Measurements from ENCODE around the gene SUMF2. TPM values are rescaled to one million over a fixed set of nuclear protein-coding genes. Genes with fewer than 3 reads are reported as not detected.
A peak's percentile ranks its signal among the peaks of the same experiment; 100 is the strongest.
"Not testable (repeated sequence)": the region's sequence is repeated elsewhere in the genome, so short reads cannot be mapped to it uniquely, and the experiment has no call there.

SUMF2 gene
- total RNA-seq, 2 experiments from 2014 or later, result 147 to 156 TPM

GRCh38 chr7:56098187-56099008, 34.3 kb downstream of the SUMF2 start:
- H3K27me3 Mint-ChIP-seq, H3K9me3 Mint-ChIP-seq, H3K27ac Mint-ChIP-seq: not testable (repeated sequence)

GRCh38 chr7:56099653-56100052, 35.6 kb downstream of the SUMF2 start:
- H3K27me3 Mint-ChIP-seq, result no peaks in the 10 kb centered on the region
- no peak for ATAC-seq (ENCODE audit: low read depth)
- H3K36me3 Mint-ChIP-seq, result peaks cover 28% of the 10 kb centered on the region
- no peaks in the 10 kb centered on the region for H3K9me3 Mint-ChIP-seq
- POLR2A ChIA-PET, result no interaction called here
- DNase-seq, result no peak
- no peak overlapping the region for H3K4me3 Mint-ChIP-seq
- H3K4me1 Mint-ChIP-seq, result peaks cover 7% of the 10 kb centered on the region
- H3K27ac Mint-ChIP-seq, result no peak overlapping the region

More at GRCh38 chr7:56098187-56099008, 34.3 kb downstream of the SUMF2 start:
- POLR2A ChIA-PET, result interaction anchor here (0.7 to 1.1 kb wide), 2 partner anchors 47 to 440 kb away, joined by 3 read pairs; partner anchors contain the start of genes CCT6A and PSPH
- not testable (repeated sequence) for DNase-seq; H3K4me3 Mint-ChIP-seq; ATAC-seq (ENCODE audit: low read depth); H3K4me1 Mint-ChIP-seq
- H3K36me3 Mint-ChIP-seq, result peaks cover 25% of the 10 kb centered on the region

GRCh38 chr7:56104138-56104537, 40.1 kb downstream of the SUMF2 start:
- POLR2A ChIA-PET; DNase-seq; H3K27ac Mint-ChIP-seq; H3K4me3 Mint-ChIP-seq; H3K9me3 Mint-ChIP-seq; H3K27me3 Mint-ChIP-seq; ATAC-seq (ENCODE audit: low read depth): not testable (repeated sequence)
- Mint-ChIP-seq H3K4me1 (peaks cover 20% of the 10 kb centered on the region), H3K36me3 (peaks cover 36% of the 10 kb centered on the region)

GRCh38 chr7:56105508-56105907, 41.4 kb downstream of the SUMF2 start:
- Mint-ChIP-seq H3K27ac (peak overlapping the region; percentile 98), H3K4me1 (peaks cover 22% of the 10 kb centered on the region), H3K36me3 (peaks cover 28% of the 10 kb centered on the region), H3K9me3 (peaks cover 4% of the 10 kb centered on the region), H3K27me3 (no peaks in the 10 kb centered on the region), H3K4me3 (peak overlapping the region; percentile 99)
- peak; percentile 21 for ATAC-seq (ENCODE audit: low read depth)
- POLR2A ChIA-PET, result interaction anchor here (0.6 to 2.5 kb wide), 9 partner anchors 16 to 1346 kb away, joined by 3 to 35 read pairs (median 5); partner anchors contain the start of genes CCT6A, NIPSNAP2, PSPH and SEC61G
- DNase-seq, result no peak

- Mint-ChIP-seq H3K4me1 (peaks cover 24% of the 10 kb centered on the region), H3K27ac (peak within 1 kb of the TSS; percentile 98), H3K27me3 (no peaks in the 10 kb centered on the region), H3K4me3 (peak within 1 kb of the TSS; percentile 99), H3K36me3 (peaks cover 24% of the 10 kb centered on the region), H3K9me3 (peaks cover 4% of the 10 kb centered on the region)
- POLR2A ChIA-PET, result interaction anchor here (0.6 to 2.5 kb wide), 14 partner anchors 17 to 1347 kb away, joined by 3 to 35 read pairs (median 5); partner anchors contain the start of genes CCT6A, NIPSNAP2, PSPH and SEC61G
- ATAC-seq (ENCODE audit: low read depth) (peak; percentile 98), DNase-seq (peak; percentile 85)
Observed at GRCh38 chr7:56106108-56107073, 42.3 kb downstream of the SUMF2 start, which contains the start of gene CHCHD2. CHCHD2 (minus strand) TSS chr7:56106476; CDS start chr7:56106413, 63 bp downstream.

- H3K36me3 Mint-ChIP-seq, result peaks cover 20% of the 10 kb centered on the region
- no peak for DNase-seq
- H3K4me3 Mint-ChIP-seq, result no peak overlapping the region
- ATAC-seq (ENCODE audit: low read depth), result no peak
- POLR2A ChIA-PET, result no interaction called here
- H3K9me3 Mint-ChIP-seq, result peaks cover 4% of the 10 kb centered on the region
- H3K27me3 Mint-ChIP-seq, result no peaks in the 10 kb centered on the region
- H3K27ac Mint-ChIP-seq, result no peak overlapping the region
- H3K4me1 Mint-ChIP-seq, result peaks cover 24% of the 10 kb centered on the region
Observed at GRCh38 chr7:56107954-56108258, 43.8 kb downstream of the SUMF2 start.

GRCh38 chr7:56110611-56111010, 46.5 kb downstream of the SUMF2 start:
- peaks cover 17% of the 10 kb centered on the region for H3K4me1 Mint-ChIP-seq
- peaks cover 9% of the 10 kb centered on the region for H3K36me3 Mint-ChIP-seq
- POLR2A ChIA-PET, result no interaction called here
- peaks cover 4% of the 10 kb centered on the region for H3K9me3 Mint-ChIP-seq
- DNase-seq (no peak), ATAC-seq (ENCODE audit: low read depth) (no peak)
- H3K27me3 Mint-ChIP-seq, result peaks cover 5% of the 10 kb centered on the region
- no peak overlapping the region for H3K27ac Mint-ChIP-seq
- no peak overlapping the region for H3K4me3 Mint-ChIP-seq

GRCh38 chr7:56112244-56112643, 48.2 kb downstream of the SUMF2 start:
- H3K9me3 Mint-ChIP-seq; H3K27me3 Mint-ChIP-seq; H3K27ac Mint-ChIP-seq; H3K4me3 Mint-ChIP-seq; POLR2A ChIA-PET; ATAC-seq (ENCODE audit: low read depth); DNase-seq; H3K36me3 Mint-ChIP-seq: not testable (repeated sequence)
- H3K4me1 Mint-ChIP-seq, result peaks cover 11% of the 10 kb centered on the region

- DNase-seq, result no peak
- Mint-ChIP-seq H3K4me1 (no peaks in the 10 kb centered on the region), H3K4me3 (no peak within 1 kb of the TSS), H3K9me3 (no peaks in the 10 kb centered on the region), H3K36me3 (no peaks in the 10 kb centered on the region), H3K27me3 (peaks cover 12% of the 10 kb centered on the region), H3K27ac (no peak within 1 kb of the TSS)
- POLR2A ChIA-PET, result no interaction called here
- ATAC-seq (ENCODE audit: low read depth), result no peak
Observed at GRCh38 chr7:56115852-56116538, 51.9 kb downstream of the SUMF2 start, which contains the start of gene NUPR2. NUPR2 (minus strand) TSS chr7:56116417; CDS start chr7:56116314, 103 bp downstream.

- no peak overlapping the region for H3K4me3 Mint-ChIP-seq
- H3K9me3 Mint-ChIP-seq, result no peaks in the 10 kb centered on the region
- no peaks in the 10 kb centered on the region for H3K36me3 Mint-ChIP-seq
- no peak overlapping the region for H3K27ac Mint-ChIP-seq
- ATAC-seq (ENCODE audit: low read depth) (no peak), DNase-seq (no peak)
- POLR2A ChIA-PET, result no interaction called here
- H3K4me1 Mint-ChIP-seq, result no peaks in the 10 kb centered on the region
- peaks cover 6% of the 10 kb centered on the region for H3K27me3 Mint-ChIP-seq
Observed at GRCh38 chr7:56121440-56121839, 57.4 kb downstream of the SUMF2 start.

- DNase-seq (no peak), ATAC-seq (ENCODE audit: low read depth) (no peak)
- Mint-ChIP-seq H3K4me1 (no peaks in the 10 kb centered on the region), H3K36me3 (no peaks in the 10 kb centered on the region), H3K9me3 (no peaks in the 10 kb centered on the region), H3K27me3 (no peaks in the 10 kb centered on the region), H3K4me3 (no peak overlapping the region), H3K27ac (no peak overlapping the region)
- POLR2A ChIA-PET, result no interaction called here
Observed at GRCh38 chr7:56124981-56125380, 60.9 kb downstream of the SUMF2 start.

GRCh38 chr7:56125831-56126230, 61.7 kb downstream of the SUMF2 start:
- no peak for ATAC-seq (ENCODE audit: low read depth)
- H3K27ac Mint-ChIP-seq, result no peak overlapping the region
- H3K4me1 Mint-ChIP-seq, result no peaks in the 10 kb centered on the region
- POLR2A ChIA-PET, result no interaction called here
- no peak for DNase-seq
- no peaks in the 10 kb centered on the region for H3K27me3 Mint-ChIP-seq
- no peak overlapping the region for H3K4me3 Mint-ChIP-seq
- no peaks in the 10 kb centered on the region for H3K36me3 Mint-ChIP-seq
- no peaks in the 10 kb centered on the region for H3K9me3 Mint-ChIP-seq

All from activated naive CD8-positive, alpha-beta T cell treated with anti-CD3 and anti-CD28 coated beads, Interleukin-2, amount 10 ng/mL, durations not matched to agents 7 days and 5 days (primary cell).